HepG2 (cell line): ENCODE measurements around the gene CABLES2. TPM values are rescaled to one million over a fixed set of nuclear protein-coding genes. Genes with fewer than 3 reads are reported as not detected.

Experiments used
- ATAC-seq: fragments of 200-7000 bp; cut with Tn5 transposase; 3 replicates; pipeline ENCODE4 v1.9.1; 2020; ENCODE audit warnings: mild to moderate bottlenecking, moderate library complexity
- BruUV-seq: library from RNA; stranded (reverse); fragments of 400-500 nt; replicated peaks from 2 replicates; lab custom pipeline; 2021; lab: Mats Ljungman, UMichigan
- CTCF ChIA-PET: fragments of 300-600 bp; formaldehyde crosslinking; extraction: SDS; loops from one replicate; lab custom pipeline; 2021; ENCODE audit warnings: low total read pairs, inconsistent platforms, low intra/inter-chr PET ratio; lab: Yijun Ruan, JAX
- POLR2A ChIA-PET: fragments of 350-600 bp; sonication (Branson Sonifier 250); formaldehyde crosslinking; loops from one replicate; lab custom pipeline; 2020; ENCODE audit warnings: antibody characterized with exemption, inconsistent platforms; lab: Yijun Ruan, JAX
- DNase-seq: peaks from one replicate; pipeline ENCODE4 v3.0.0-alpha.2; 2015; ENCODE audit warnings: low spot score
- FAIRE-seq: peaks from 3 replicates; lab custom pipeline; 2011; peaks lifted over from hg19 to GRCh38; lab: Jason Lieb, UNC
- H2AFZ ChIP-seq: one replicate; pipeline ENCODE4 v1.6.1; 2011; ENCODE audit warnings: low read length, inconsistent platforms
- H3K27ac ChIP-seq: fragments of 300-600 bp; 3 replicates; pipeline ENCODE4 v1.8.0; 2011; ENCODE audit warnings: mixed run types, mild to moderate bottlenecking, mixed read lengths, low read length, inconsistent platforms; ENCODE audit not compliant: insufficient read depth; ENCODE audit errors: extremely low read length
- H3K27me3 ChIP-seq, 2 experiments: fragments of 200-600 bp in 1 of 2; 2 replicates in 1 of 2; 3 replicates in 1 of 2; pipeline versions ENCODE4 v1.6.0 to v1.8.0; 2011; ENCODE audit warnings: low read length in 2 of 2, mild to moderate bottlenecking in 2 of 2, moderate library complexity in 2 of 2, inconsistent platforms in 1 of 2; ENCODE audit not compliant: insufficient read depth in 2 of 2, control insufficient read depth in 1 of 2
- H3K36me3 ChIP-seq, 2 experiments: fragments of 200-600 bp in 1 of 2; replicated peaks in 1 of 2; 2 replicates in 1 of 2; 3 replicates in 1 of 2; pipeline versions ENCODE4 v1.5.1 to v1.8.0; 2011; ENCODE audit warnings: low read length in 2 of 2, inconsistent platforms in 1 of 2; ENCODE audit not compliant: insufficient read depth in 2 of 2, control insufficient read depth in 1 of 2
- H3K4me1 ChIP-seq: 2 replicates; pipeline ENCODE4 v1.5.1; 2012; ENCODE audit warnings: low read length, inconsistent platforms; ENCODE audit not compliant: insufficient read depth
- H3K4me2 ChIP-seq: 2 replicates; pipeline ENCODE4 v1.6.0; 2011; ENCODE audit warnings: low read depth, low read length, inconsistent platforms
- H3K4me3 ChIP-seq, 3 experiments: fragments of 200-600 bp in 1 of 3; sonication (generic), shearing (Covaris generic) in 1 of 3; replicated peaks in 1 of 3; 2 replicates each; pipeline ENCODE4 v1.5.1; 2011 to 2016; ENCODE audit warnings: low read length in 3 of 3, inconsistent platforms in 2 of 3, low read depth in 2 of 3, mild to moderate bottlenecking in 2 of 3, control low read depth in 1 of 3, mixed read lengths in 1 of 3; ENCODE audit not compliant: insufficient read depth in 1 of 3
- H3K79me2 ChIP-seq: one replicate; pipeline ENCODE4 v1.6.1; 2011; ENCODE audit warnings: low read length, inconsistent platforms; ENCODE audit not compliant: insufficient read depth
- H3K9ac ChIP-seq: 2 replicates; pipeline ENCODE4 v1.6.0; 2011; ENCODE audit warnings: mild to moderate bottlenecking, low read depth, low read length, inconsistent platforms; ENCODE audit not compliant: insufficient read depth
- H3K9me3 ChIP-seq: 2 replicates; pipeline ENCODE4 v1.5.1; 2012; ENCODE audit warnings: mild to moderate bottlenecking, low read length
- H4K20me1 ChIP-seq: 2 replicates; pipeline ENCODE4 v1.6.0; 2011; ENCODE audit warnings: inconsistent platforms, mild to moderate bottlenecking, low read length, moderate library complexity; ENCODE audit not compliant: insufficient read depth
- EED ChIP-seq: sonication (generic); formaldehyde crosslinking; IDR thresholded peaks from 2 replicates; pipeline ENCODE4 v1.5.0; 2020; ENCODE audit warnings: mild to moderate bottlenecking, missing genetic modification reagents
- EHMT2 ChIP-seq: fragments of 200-600 bp; sonication (generic); IDR thresholded peaks from 2 replicates; pipeline ENCODE4 v1.7.0; 2017; ENCODE audit warnings: antibody characterized with exemption, low read depth, low read length, borderline replicate concordance
- EP300 ChIP-seq, 3 experiments: sonication (generic) in 1 of 3; formaldehyde crosslinking in 1 of 3; IDR thresholded peaks; 2 replicates each; pipeline versions ENCODE4 v1.5.1 to v1.6.1; 2011 to 2020; ENCODE audit warnings: low read depth in 2 of 3, low read length in 2 of 3, borderline replicate concordance in 1 of 3, improper control_type of control experiment in 1 of 3, mild to moderate bottlenecking in 1 of 3, missing genetic modification reagents in 1 of 3, moderate library complexity in 1 of 3
- GLI4 ChIP-seq: sonication (generic); formaldehyde crosslinking; IDR thresholded peaks from 2 replicates; pipeline ENCODE4 v1.5.1; 2020; ENCODE audit warnings: missing genetic modification reagents, mild to moderate bottlenecking, moderate library complexity, borderline replicate concordance
- HNF4A ChIP-seq: sonication (generic); formaldehyde crosslinking; IDR thresholded peaks from 2 replicates; pipeline ENCODE4 v1.4.0; 2020; ENCODE audit warnings: missing genetic modification reagents
- HNRNPH1 ChIP-seq: fragments of 200-400 bp; formaldehyde crosslinking; optimal IDR thresholded peaks from 2 replicates; pipeline ENCODE3; 2017; ENCODE audit warnings: mild to moderate bottlenecking, low read depth, low read length
- MTA1 ChIP-seq: sonication (generic); formaldehyde crosslinking; IDR thresholded peaks from 2 replicates; pipeline ENCODE4 v1.4.0; 2020; ENCODE audit warnings: missing genetic modification reagents, mild to moderate bottlenecking, borderline replicate concordance
- NR2F1 ChIP-seq, 2 experiments: fragments of 450-650 bp in 1 of 2; formaldehyde crosslinking in 1 of 2; IDR thresholded peaks; 2 replicates each; pipeline versions ENCODE4 v1.5.0 to v1.6.1; 2016 to 2020; ENCODE audit warnings: mild to moderate bottlenecking in 1 of 2, missing compliant biosample characterization in 1 of 2, missing genetic modification reagents in 1 of 2, moderate library complexity in 1 of 2
- ZFP37 ChIP-seq: sonication (generic); formaldehyde crosslinking; IDR thresholded peaks from 2 replicates; pipeline ENCODE4 v1.4.0; 2020; ENCODE audit warnings: missing genetic modification reagents, borderline replicate concordance
- ZFY ChIP-seq: sonication (generic); formaldehyde crosslinking; IDR thresholded peaks from 2 replicates; pipeline ENCODE4 v1.4.0; 2020; ENCODE audit warnings: missing genetic modification reagents
- WGBS: methylation state at CpG from one replicate; pipeline ENCODE4 v1.1.6; 2017; ENCODE audit warnings: low lambda C conversion rate; 5-methylcytosine and 5-hydroxymethylcytosine counted together
- in situ Hi-C: cut with HindIII; loops from 2 replicates; pipeline ENCODE4 v1.10.0; 2017; ENCODE audit warnings: low pct_unique_long_range_greater_than_20kb; ENCODE audit not compliant: extremely low pct_ligation_motif_present
- intact Hi-C: fragments of 100-400 bp; cut with micrococcal nuclease; formaldehyde crosslinking; loops from one replicate; pipeline ENCODE4 v1.10.0; 2022; ENCODE audit not compliant: unreplicated experiment
- polyA plus RNA-seq, 8 experiments: library from polyadenylated mRNA; depleted of rRNA in 3 of 8; stranded (reverse) in 7 of 8; unstranded in 1 of 8; fragments of >200 nt; fragmentation: Illumina TruSeq in 4 of 8; extraction: Trizol in 4 of 8; gene quantifications; 2 replicates each; pipeline versions ENCODE4 v1.2.1 to v1.2.3, GENCODE V29; 2011 to 2016; ENCODE audit warnings: low read depth in 4 of 8, missing spikeins in 1 of 8, mixed read lengths in 1 of 8; ENCODE audit not compliant: insufficient read depth in 1 of 8
- total RNA-seq, 5 experiments: library from RNA; depleted of rRNA; stranded (reverse); fragments of >200 nt; fragmentation: Illumina TruSeq; extraction: Trizol; gene quantifications; 2 replicates each; pipeline ENCODE4 v1.2.3, GENCODE V29; 2016; ENCODE audit warnings: low read depth in 1 of 5
- TF ChIP-seq, protein P1 (sequence below): sonication (generic); formaldehyde crosslinking; IDR thresholded peaks from 2 replicates; pipeline ENCODE4 v1.8.0; 2022; ENCODE audit warnings: low read depth, missing genetic modification reagents
- TF ChIP-seq, protein P2 (sequence below): sonication (generic); formaldehyde crosslinking; IDR thresholded peaks from 2 replicates; pipeline ENCODE4 v1.5.0; 2020; ENCODE audit warnings: mild to moderate bottlenecking, missing genetic modification reagents
- TF ChIP-seq, protein P3 (sequence below): sonication (generic); formaldehyde crosslinking; IDR thresholded peaks from 2 replicates; pipeline ENCODE4 v1.4.0; 2020; ENCODE audit warnings: missing genetic modification reagents, borderline replicate concordance
- TF ChIP-seq, protein P4 (sequence below): sonication (generic); formaldehyde crosslinking; IDR thresholded peaks from 2 replicates; pipeline ENCODE4 v1.4.0; 2020; ENCODE audit warnings: missing genetic modification reagents

The CABLES2 gene
- total and polyA plus RNA-seq, 2 of the 13 experiments (the other 11 are each of a cell fraction or from before 2014, with no cell fraction given), result 5.2 to 9.7 TPM

DNA sequence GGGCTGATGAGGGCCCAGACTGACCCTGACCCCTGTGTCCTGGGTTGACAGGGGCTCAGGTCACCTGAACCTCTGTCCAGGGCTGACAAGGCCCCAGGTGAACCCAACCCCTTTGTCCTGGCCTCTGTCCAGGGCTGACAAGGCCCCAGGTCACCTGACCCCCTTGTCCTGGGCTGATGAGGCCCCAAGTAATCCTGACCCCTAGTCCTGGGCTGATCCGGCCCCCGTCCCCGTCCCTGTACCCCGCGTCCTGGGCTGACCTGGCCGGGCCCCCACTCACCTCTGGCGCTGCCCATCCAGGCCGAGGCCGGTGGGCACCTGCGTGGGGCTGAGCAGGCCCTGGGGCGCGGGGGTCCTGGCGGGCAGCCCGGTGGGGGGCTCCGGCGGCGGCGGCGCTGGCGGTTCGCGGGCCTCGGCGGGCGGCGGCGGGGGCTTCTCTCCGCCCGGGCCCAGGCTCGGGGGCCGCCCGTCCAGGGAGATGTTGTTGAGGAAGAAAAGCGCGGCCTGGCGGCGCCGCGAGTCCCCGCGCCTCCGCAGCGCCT is 379 bp downstream of the CABLES2 start:
- H3K9me3 ChIP-seq, result no peaks in the 10 kb centered on the region
- peak overlapping the region; percentile 98 for H3K4me2 ChIP-seq
- peaks cover 73% of the 10 kb centered on the region for H3K4me1 ChIP-seq
- peak overlapping the region; percentile 65 for H3K27ac ChIP-seq
- H3K9ac ChIP-seq, result peak overlapping the region; percentile 82
- FAIRE-seq, result peak; percentile 32
- H3K79me2 ChIP-seq, result peaks cover 9% of the 10 kb centered on the region
- no peak overlapping the region for H2AFZ ChIP-seq
- CTCF ChIA-PET, result no interaction called here
- ATAC-seq, result no peak
- WGBS, result 0% methylated on average over 24 of the region's 42 CpGs
- no TSS peak for BruUV-seq
- in situ Hi-C loops (no loop called here), intact Hi-C loops (no loop called here)
- H3K36me3 ChIP-seq, result peaks cover 2 to 19% of the 10 kb centered on the region in 2 experiments; a peak in 3 of 5 replicates
- POLR2A ChIA-PET, result interaction anchor here (0.9 kb wide), 1 partner anchor 285 kb away, joined by 3 read pairs; the partner anchor contains the start of gene LSM14B
- H4K20me1 ChIP-seq, result peaks cover 3% of the 10 kb centered on the region; the same call in 1 of the 2 replicates
- peak; percentile 50 for DNase-seq
- peak overlapping the region; percentile 62 to 88 (median 73) for H3K4me3 ChIP-seq
- H3K27me3 ChIP-seq, result peaks cover 9 to 20% of the 10 kb centered on the region in 2 experiments
- TF ChIP-seq ZFY (peak; percentile 68), EHMT2 (no peak), ZFP37 (no peak), MTA1 (CRISPR knock-in tag) (peak; percentile 45; the same call in 1 of the 2 replicates), EED (no peak), NR2F1 (CRISPR knock-in tag; IDR thresholded peaks at IDR 0.05) (peak in 1 of 2 experiments; percentile 30; a peak in 1 of 4 replicates), HNRNPH1 (peak; percentile 33), EP300 (IDR thresholded peaks at IDR 0.05; ENCODE audit: low read depth in 2 of 2, low read length in 2 of 2) (peak; percentile 8 to 19; a peak in 2 of 4 replicates), EP300 (CRISPR knock-in tag; IDR thresholded peaks at IDR 0.05; ENCODE audit: borderline replicate concordance) (0 out of 2 replicates have a peak, but pooled peaks have one; percentile 39), HNF4A (CRISPR knock-in tag) (peak; percentile 88), GLI4 (no peak)
- TF ChIP-seq, protein P1, sequence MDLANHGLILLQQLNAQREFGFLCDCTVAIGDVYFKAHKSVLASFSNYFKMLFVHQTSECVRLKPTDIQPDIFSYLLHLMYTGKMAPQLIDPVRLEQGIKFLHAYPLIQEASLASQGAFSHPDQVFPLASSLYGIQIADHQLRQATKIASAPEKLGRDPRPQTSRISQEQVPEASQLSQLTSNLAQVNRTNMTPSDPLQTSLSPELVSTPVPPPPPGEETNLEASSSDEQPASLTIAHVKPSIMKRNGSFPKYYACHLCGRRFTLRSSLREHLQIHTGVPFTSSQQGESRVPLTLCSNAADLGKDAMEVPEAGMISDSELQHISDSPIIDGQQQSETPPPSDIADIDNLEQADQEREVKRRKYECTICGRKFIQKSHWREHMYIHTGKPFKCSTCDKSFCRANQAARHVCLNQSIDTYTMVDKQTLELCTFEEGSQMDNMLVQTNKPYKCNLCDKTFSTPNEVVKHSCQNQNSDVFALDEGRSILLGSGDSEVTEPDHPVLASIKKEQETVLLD, result peak; percentile 21; the same call in 1 of the 2 replicates
- TF ChIP-seq, protein P2, sequence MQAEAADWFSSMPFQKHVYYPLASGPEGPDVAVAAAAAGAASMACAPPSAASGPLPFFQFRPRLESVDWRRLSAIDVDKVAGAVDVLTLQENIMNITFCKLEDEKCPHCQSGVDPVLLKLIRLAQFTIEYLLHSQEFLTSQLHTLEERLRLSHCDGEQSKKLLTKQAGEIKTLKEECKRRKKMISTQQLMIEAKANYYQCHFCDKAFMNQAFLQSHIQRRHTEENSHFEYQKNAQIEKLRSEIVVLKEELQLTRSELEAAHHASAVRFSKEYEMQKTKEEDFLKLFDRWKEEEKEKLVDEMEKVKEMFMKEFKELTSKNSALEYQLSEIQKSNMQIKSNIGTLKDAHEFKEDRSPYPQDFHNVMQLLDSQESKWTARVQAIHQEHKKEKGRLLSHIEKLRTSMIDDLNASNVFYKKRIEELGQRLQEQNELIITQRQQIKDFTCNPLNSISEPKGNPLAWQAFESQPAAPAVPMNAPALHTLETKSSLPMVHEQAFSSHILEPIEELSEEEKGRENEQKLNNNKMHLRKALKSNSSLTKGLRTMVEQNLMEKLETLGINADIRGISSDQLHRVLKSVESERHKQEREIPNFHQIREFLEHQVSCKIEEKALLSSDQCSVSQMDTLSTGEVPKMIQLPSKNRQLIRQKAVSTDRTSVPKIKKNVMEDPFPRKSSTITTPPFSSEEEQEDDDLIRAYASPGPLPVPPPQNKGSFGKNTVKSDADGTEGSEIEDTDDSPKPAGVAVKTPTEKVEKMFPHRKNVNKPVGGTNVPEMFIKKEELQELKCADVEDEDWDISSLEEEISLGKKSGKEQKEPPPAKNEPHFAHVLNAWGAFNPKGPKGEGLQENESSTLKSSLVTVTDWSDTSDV (CRISPR knock-in tag), result 0 out of 2 replicates have a peak, but pooled peaks have one; percentile 47
- TF ChIP-seq, protein P3, sequence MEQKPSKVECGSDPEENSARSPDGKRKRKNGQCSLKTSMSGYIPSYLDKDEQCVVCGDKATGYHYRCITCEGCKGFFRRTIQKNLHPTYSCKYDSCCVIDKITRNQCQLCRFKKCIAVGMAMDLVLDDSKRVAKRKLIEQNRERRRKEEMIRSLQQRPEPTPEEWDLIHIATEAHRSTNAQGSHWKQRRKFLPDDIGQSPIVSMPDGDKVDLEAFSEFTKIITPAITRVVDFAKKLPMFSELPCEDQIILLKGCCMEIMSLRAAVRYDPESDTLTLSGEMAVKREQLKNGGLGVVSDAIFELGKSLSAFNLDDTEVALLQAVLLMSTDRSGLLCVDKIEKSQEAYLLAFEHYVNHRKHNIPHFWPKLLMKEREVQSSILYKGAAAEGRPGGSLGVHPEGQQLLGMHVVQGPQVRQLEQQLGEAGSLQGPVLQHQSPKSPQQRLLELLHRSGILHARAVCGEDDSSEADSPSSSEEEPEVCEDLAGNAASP (CRISPR knock-in tag), result peak; percentile 98
- TF ChIP-seq, protein P4, sequence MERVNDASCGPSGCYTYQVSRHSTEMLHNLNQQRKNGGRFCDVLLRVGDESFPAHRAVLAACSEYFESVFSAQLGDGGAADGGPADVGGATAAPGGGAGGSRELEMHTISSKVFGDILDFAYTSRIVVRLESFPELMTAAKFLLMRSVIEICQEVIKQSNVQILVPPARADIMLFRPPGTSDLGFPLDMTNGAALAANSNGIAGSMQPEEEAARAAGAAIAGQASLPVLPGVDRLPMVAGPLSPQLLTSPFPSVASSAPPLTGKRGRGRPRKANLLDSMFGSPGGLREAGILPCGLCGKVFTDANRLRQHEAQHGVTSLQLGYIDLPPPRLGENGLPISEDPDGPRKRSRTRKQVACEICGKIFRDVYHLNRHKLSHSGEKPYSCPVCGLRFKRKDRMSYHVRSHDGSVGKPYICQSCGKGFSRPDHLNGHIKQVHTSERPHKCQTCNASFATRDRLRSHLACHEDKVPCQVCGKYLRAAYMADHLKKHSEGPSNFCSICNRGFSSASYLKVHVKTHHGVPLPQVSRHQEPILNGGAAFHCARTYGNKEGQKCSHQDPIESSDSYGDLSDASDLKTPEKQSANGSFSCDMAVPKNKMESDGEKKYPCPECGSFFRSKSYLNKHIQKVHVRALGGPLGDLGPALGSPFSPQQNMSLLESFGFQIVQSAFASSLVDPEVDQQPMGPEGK (CRISPR knock-in tag), result peak; percentile 76
